HUDEP-2 (cell line): ENCODE measurements around the gene RERE.
A peak's percentile ranks its signal among the peaks of the same experiment; 100 is the strongest.
"Not testable (repeated sequence)": the region's sequence is repeated elsewhere in the genome, so short reads cannot be mapped to it uniquely, and the experiment has no call there.

Source experiments
- DNase-seq, 76 experiments: peaks; one replicate each; lab custom pipeline; 2025; ENCODE audit not compliant: unreplicated experiment in 76 of 76; lab: John Stamatoyannopoulos, UW

The RERE gene

DNA sequence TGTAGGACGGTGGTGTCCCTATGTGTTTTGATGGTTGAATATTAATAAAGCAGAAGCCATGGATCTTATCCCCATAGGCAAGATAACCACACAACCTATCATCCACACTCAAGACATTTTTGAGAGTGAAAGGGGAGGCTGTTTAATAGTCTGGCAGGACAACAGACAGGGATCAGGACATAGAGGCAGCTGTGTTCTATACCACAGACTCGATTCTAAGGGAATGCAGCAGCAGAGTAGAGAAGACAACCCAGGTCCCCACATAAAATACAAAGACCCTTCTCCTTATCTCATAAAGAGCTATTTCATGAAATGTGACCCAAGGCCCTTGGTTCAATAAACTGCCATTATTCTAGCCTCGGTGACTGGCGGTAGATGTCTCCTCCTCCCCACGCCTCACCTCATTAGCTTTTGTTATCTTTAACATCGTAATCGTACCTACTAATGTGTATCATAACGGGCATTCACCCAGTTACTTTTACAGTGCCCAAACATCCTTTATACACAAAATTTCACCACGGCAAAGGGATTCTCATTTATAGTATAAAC is 196.3 kb downstream of the RERE start:
- DNase-seq = not testable (repeated sequence)

DNA sequence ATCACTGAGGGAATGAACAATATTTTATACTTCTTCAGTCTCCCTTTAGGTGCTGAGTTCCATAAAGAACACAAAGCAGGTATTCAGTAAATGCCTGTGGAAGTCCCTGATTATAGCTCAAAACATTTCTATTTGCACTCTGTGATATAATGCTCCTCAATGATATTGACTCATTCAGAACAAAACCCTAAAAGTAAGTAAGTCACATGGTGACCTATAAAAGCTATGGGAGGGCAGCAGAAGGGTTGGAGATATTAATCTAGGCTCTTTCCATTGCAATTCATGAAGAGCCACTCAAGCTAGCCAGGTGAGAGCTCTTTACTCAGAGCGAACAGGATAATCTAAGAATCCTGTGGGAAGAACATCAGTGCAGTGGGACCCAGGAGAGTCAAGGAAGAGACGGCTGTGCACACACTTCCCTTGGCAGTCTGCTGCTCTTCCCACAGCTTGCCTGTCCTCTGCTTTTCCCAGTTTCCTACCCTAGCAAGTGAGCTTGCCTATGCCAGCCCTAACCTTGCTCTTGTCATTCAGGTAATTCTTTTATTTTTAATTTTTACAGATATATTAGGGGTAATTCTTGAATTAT is 197.4 kb downstream of the RERE start:
- not testable (repeated sequence) for DNase-seq

DNA sequence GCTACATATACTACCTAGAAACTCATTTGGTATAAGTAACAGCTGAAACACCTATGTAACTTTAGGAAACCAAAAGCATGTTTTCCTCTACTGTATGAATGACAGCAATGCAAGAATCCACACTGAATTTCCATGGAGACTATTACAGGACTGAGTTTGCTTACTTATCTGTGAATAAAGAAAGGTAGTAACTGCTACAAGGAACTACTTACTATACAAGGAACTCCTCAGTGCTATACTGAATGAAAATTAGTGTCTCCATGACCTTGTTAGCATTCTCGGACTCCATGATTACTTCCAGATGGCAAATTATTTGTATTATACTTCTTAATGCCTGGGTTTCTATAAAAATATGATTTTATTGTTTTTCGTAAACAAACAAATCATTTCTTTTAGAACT is 198.0 kb downstream of the RERE start:
- DNase-seq = not testable (repeated sequence)

DNA sequence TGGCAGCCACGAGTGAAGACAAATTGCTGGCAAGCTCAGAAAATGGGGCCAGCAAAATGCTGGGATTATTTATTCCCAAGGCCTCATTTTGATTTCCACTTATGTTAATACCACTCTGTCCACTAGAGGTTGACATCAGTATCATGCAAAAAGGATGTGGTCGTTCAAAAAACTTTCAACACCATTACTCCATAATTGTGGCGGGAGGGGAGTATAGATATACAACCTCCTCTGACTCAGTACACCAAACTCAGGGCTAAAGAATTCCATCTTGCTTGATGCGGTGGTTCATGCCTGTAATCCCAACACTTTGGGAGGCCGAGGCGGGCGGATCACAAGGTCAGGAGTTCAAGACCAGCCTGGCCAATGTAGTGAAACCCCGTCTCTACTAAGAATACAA is 200.6 kb downstream of the RERE start:
- DNase-seq = not testable (repeated sequence)

- peak in 27 of 76 experiments; percentile 1 to 52 (median 17) for DNase-seq
These were observed 205.6 kb downstream of the RERE start for GRCh38 chr1:8611634-8612515.

- no peak for DNase-seq
These were observed 209.5 kb downstream of the RERE start for GRCh38 chr1:8607906-8608305.

GRCh38 chr1:8604041-8604945 is 213.1 kb downstream of the RERE start:
- DNase-seq = no peak

DNA sequence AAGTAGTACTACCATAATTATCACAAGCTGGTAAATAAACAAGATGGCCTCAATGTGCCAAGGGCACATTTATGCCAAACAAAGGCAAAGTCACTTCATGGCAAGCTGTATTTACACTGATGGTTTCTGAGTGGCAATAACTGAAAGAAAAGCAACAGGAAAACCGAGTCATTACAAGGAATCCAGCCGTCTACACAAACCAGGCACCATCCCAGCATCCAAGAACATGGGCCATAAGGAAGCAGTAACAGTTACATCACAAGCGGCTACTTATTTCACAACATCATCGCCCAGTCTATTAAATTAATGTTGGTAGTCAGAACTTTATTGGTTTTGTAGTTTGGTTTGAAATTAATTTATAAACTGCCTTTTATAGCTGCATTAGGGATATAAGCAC is 214.2 kb downstream of the RERE start:
- DNase-seq = no peak

GRCh38 chr1:8602471-8603219 is 214.8 kb downstream of the RERE start:
- DNase-seq = no peak

DNA sequence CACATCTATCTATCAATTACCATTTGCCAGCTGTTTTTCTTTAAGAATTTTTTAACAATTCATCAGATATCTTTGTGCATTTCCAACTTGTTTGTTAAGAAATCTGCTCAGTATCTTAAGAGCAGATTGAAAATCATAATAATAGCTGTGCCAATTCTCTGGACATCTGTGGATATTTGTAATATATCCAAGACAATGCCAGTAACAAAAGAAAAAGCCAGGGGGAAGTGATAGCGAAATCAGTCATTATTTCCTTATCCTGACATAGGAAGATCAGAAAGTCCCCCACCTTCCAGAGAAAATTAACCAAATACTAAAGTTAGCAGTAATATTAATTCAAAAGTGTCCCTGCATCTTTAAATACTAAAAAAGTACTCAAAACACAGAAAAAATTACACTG is 217.1 kb downstream of the RERE start:
- DNase-seq = no peak

DNA sequence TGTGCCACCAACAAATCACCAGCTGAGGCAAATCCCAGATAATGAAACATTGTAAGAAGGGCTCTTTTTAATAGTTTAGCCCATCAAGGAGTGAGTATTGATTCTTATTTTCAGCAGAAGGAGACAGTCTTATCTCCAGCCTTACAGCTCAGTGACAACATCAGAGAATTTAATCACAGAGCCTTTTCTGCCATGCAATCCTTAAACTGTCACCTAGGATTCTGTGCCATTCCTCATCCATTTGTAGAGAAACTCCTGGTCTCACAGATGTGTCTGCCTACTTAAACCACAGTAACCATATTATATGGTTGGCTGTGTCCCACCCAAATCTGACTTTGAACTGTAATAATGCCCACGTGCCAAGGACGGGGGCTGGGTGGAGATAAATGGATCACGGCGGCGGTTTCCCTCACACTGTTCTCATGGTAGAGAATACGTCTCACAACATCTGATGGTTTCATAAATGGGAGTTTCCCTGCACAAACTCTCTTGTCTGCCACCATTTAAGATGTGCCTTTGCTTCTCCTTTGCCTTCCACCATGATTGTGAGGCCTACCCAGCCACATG is 217.7 kb downstream of the RERE start:
- no peak for DNase-seq

GRCh38 chr1:8598783-8599182 is 218.7 kb downstream of the RERE start:
- no peak for DNase-seq

DNA sequence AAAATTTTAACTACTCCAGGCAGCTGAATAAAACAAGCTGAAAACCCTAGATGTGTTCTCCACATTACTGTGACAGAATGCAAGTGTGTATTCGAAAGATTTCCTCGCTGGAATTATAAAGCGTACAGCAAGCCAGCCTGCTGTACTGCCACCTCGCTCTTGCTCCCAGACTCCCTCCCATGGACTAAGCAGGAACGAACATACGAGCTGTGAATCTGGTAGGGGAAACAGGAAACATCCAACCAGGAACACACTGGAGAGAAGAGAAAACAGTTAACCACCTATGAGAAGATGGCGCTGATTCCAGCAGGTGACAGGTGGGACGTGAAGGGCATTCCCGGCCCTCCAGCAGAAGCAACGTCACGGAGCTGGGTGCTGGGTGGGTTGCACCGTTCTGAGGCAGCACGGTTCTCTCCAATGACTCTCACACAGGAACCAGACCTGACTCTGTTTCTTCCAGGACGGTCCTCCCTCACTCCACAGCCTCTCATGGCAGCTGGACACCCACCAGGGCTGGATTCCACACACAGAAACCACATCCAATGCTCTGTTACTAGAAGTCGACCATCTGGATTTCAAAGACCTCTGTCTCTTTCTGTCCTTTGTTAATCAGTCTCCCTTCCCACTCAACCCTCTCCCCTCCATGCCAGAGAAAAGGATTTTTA is 219.2 kb downstream of the RERE start:
- DNase-seq = no peak

DNA sequence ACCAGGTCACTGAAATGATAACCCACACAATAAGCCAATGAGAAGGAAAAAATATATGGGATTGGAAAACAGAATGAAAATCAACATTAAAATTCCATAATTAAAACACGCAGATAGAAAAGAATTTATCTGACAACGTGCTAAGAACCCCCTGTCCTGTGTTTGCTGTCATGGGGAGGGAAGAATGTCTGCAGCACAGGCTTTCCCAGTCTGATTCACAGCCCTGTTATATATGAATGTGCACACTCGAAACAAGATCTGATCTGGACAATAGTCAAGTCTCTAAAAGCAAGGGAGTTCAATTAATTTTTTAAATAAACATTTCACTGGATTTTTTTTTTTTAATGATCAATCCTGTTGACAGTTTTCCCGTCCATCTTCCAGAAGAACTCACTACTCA is 220.0 kb downstream of the RERE start:
- no peak for DNase-seq

DNA sequence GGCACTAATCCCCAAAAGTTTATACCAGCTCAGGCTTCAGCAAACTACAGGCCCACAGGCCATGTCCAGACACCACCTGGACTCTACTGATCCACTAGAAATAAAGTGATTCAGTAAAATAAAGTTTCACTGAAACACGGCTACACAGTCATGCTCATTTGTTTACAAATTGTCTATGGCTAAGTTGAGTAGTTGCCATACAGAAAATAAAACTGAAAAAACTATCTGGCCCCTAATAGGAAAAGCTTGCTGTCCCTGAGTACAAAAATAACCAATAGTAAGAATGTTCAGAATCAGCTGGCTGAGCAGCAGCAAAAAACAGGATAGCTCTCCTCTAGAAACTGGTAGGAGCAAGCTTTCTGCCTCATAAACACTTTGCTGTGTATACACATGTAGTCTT is 221.5 kb downstream of the RERE start:
- no peak for DNase-seq

DNA sequence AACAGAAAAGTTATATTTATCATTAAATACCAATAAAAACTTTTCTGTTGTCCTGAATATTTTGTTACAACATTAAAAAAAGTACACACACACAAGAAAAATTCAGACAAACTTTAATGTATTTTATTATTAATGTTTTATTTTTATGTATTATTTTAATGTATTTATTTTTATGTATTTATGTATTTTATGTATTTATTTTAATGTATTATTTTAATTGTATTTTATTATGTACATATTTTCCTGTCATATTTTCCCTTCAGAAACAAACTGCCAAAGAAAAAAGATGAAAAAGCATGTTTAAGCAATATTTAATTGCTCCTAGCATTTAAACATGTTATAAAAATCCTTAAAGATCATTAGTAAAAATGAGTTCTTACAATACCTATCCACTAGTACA is 222.1 kb downstream of the RERE start:
- DNase-seq = no peak

DNA sequence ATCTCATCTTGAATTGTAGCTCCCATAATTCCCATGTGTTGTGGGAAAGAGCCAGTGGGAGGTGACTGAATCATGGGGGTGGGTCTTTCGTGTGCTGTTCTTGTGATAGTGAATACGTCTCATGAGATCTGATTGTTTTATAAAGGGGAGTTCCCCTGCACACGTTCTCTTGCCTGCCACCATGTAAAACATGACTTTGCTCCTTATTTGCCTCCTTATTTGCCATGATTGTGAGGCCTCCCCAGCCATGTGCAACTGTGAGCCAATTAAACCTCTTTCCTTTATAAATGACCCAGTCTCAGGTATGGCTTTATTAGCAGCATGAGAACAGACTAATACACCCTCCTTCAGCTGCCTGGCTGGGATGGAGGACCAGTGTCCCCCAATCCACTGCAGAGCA is 224.1 kb downstream of the RERE start:
- not testable (repeated sequence) for DNase-seq

DNA sequence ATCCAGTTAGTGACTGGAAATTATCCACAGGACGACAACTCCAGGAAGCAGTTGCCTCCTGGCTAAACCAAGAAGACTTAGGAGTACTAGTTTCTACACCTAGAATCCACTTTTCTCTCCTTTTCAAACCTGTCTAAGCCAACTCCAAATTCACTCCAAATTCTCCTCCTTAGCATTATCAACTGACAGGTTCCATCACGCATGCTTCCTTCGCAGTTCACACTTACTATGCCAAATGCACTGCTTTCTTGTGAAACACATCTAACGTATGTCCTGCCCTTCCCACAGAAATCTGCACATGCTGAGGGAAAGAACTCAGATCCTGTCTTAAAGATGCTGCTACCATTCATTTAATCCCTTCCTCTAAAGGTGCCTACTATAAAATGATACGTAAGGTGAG is 225.9 kb downstream of the RERE start:
- DNase-seq = no peak

DNA sequence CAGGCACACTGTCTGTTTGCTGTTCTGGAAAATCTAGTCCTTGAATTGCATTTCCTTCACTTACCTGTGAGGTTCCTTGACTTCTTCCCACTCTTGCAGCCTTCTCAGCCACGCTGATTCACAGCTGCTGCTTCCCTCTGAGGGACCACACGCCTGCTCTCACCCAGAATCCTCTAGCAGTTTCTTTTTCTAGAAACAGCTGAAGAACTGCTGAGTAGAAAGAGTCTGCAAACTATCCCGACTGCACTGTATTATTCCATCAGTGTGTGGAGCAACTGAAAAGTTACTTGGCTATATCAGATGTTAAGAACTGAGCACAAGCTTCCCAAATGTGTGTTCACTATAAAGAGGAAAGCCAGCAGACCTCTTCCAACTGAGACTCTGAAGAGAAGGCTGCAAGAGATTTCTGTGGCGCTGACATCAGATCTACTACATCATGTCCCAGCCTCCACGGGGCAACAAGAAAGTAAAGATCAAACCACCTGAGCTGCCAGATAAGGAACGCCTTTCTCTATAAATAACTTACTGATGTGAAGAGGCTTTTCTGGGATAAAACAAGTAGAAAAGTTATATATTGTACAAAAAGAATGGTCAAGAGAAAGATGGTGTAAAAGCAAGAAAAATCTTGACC is 226.6 kb downstream of the RERE start:
- DNase-seq = no peak
